ENCODE data around the gene DHX9.

DHX9 gene

GRCh38 chr1:182847105-182847504, 8.0 kb downstream of the DHX9 start:
- in situ Hi-C loops (cut with MboI; ENCODE audit: low pct_unique_long_range_greater_than_20kb, low sequenced_read_pairs, unreplicated experiment): no loop called here
- TF ChIP-seq, protein P1, sequence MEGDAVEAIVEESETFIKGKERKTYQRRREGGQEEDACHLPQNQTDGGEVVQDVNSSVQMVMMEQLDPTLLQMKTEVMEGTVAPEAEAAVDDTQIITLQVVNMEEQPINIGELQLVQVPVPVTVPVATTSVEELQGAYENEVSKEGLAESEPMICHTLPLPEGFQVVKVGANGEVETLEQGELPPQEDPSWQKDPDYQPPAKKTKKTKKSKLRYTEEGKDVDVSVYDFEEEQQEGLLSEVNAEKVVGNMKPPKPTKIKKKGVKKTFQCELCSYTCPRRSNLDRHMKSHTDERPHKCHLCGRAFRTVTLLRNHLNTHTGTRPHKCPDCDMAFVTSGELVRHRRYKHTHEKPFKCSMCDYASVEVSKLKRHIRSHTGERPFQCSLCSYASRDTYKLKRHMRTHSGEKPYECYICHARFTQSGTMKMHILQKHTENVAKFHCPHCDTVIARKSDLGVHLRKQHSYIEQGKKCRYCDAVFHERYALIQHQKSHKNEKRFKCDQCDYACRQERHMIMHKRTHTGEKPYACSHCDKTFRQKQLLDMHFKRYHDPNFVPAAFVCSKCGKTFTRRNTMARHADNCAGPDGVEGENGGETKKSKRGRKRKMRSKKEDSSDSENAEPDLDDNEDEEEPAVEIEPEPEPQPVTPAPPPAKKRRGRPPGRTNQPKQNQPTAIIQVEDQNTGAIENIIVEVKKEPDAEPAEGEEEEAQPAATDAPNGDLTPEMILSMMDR (IDR thresholded peaks at IDR 0.05; ENCODE audit: extremely low read depth, insufficient read depth, missing control alignments): no peak

GRCh38 chr1:182848736-182849135, 9.6 kb downstream of the DHX9 start:
- DNase-seq (ENCODE audit: low spot score): no peak
- TF ChIP-seq, protein P1 (IDR thresholded peaks at IDR 0.05; ENCODE audit: extremely low read depth, insufficient read depth, missing control alignments): no peak
- in situ Hi-C loops (cut with MboI; ENCODE audit: low pct_unique_long_range_greater_than_20kb, low sequenced_read_pairs, unreplicated experiment): no loop called here

More at GRCh38 chr1:182847105-182847504, 8.0 kb downstream of the DHX9 start:
- no peak for DNase-seq (ENCODE audit: low spot score)

DNA sequence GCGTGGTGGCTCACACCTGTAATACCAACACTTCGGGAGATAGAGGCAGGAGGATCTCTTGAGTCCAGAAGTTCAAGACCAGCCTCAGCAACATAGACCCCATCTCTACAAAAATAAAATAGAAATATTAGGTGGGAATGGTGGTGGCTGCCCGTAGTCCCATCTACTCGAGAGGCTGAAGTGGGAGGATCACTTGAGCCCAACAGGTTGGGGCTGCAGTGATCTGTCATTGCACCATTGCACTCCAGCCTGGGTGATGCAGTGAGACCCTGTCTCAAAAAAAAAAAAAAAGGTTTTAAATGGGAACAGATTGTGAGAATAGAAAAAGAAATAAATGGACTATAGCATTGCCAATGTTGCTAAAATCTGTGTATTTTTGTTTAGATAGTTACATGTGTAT, 11.2 kb downstream of the DHX9 start:
- no peak for DNase-seq (ENCODE audit: low spot score)
- TF ChIP-seq, protein P1 (IDR thresholded peaks at IDR 0.05; ENCODE audit: extremely low read depth, insufficient read depth, missing control alignments): no peak

GRCh38 chr1:182851825-182852224, 12.7 kb downstream of the DHX9 start:
- no peak for DNase-seq (ENCODE audit: low spot score)
- TF ChIP-seq, protein P1 (IDR thresholded peaks at IDR 0.05; ENCODE audit: extremely low read depth, insufficient read depth, missing control alignments): no peak
- in situ Hi-C loops (cut with MboI; ENCODE audit: low pct_unique_long_range_greater_than_20kb, low sequenced_read_pairs, unreplicated experiment): no loop called here

More for the DNA sequence above, 11.2 kb downstream of the DHX9 start:
- in situ Hi-C loops (cut with MboI; ENCODE audit: low pct_unique_long_range_greater_than_20kb, low sequenced_read_pairs, unreplicated experiment): no loop called here

- no peak for DNase-seq (ENCODE audit: low spot score)
- in situ Hi-C loops (cut with MboI; ENCODE audit: low pct_unique_long_range_greater_than_20kb, low sequenced_read_pairs, unreplicated experiment): no loop called here
- TF ChIP-seq, protein P1 (IDR thresholded peaks at IDR 0.05; ENCODE audit: extremely low read depth, insufficient read depth, missing control alignments): no peak
Observed at GRCh38 chr1:182855911-182856310, 16.8 kb downstream of the DHX9 start.

- in situ Hi-C loops (cut with MboI; ENCODE audit: low pct_unique_long_range_greater_than_20kb, low sequenced_read_pairs, unreplicated experiment): no loop called here
- no peak for DNase-seq (ENCODE audit: low spot score)
- TF ChIP-seq, protein P1 (IDR thresholded peaks at IDR 0.05; ENCODE audit: extremely low read depth, insufficient read depth, missing control alignments): no peak
Observed at GRCh38 chr1:182857212-182857611, 18.1 kb downstream of the DHX9 start.

- in situ Hi-C loops (cut with MboI; ENCODE audit: low pct_unique_long_range_greater_than_20kb, low sequenced_read_pairs, unreplicated experiment): no loop called here
- TF ChIP-seq, protein P1 (IDR thresholded peaks at IDR 0.05; ENCODE audit: extremely low read depth, insufficient read depth, missing control alignments): no peak
- DNase-seq (ENCODE audit: low spot score): no peak
Observed at GRCh38 chr1:182860658-182861057, 21.5 kb downstream of the DHX9 start.

Data from GM13977 (cell line).